Skeletal muscle cell (primary cell): ENCODE results near the gene DIPK1B.
"Not testable (repeated sequence)": the region's sequence is repeated elsewhere in the genome, so short reads cannot be mapped to it uniquely, and the experiment has no call there.

Experiments used
- DNase-seq: peaks from one replicate; pipeline ENCODE4 v3.0.0-alpha.2; 2010; ENCODE audit warnings: low read depth
- H3K4me3 ChIP-seq: 2 replicates; pipeline ENCODE4 v1.5.1; 2011; ENCODE audit warnings: low read depth, mild to moderate bottlenecking, control low read depth, low read length, moderate library complexity

DIPK1B gene

DNA sequence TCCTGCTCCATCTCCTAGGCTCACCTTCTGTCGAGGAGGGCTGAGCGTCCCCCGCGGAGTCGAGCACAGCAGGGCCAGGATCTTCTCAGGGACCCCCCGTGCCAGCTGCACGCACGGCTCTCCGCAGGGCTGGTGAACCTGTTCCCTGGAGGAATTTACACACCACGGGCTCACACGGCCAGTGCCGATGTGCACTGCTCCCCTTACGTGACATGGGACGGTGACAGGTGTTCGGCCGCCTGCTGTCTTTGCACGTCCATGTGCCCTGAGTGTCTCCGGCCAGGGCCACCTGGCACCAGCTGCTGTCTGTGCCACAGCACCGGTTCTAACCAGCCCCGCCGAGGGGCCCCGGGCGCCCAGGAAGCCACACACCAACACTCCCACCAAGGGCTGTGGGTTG lies 16.4 kb upstream of the DIPK1B start:
- no peak overlapping the region for H3K4me3 ChIP-seq
- DNase-seq = no peak

DNA sequence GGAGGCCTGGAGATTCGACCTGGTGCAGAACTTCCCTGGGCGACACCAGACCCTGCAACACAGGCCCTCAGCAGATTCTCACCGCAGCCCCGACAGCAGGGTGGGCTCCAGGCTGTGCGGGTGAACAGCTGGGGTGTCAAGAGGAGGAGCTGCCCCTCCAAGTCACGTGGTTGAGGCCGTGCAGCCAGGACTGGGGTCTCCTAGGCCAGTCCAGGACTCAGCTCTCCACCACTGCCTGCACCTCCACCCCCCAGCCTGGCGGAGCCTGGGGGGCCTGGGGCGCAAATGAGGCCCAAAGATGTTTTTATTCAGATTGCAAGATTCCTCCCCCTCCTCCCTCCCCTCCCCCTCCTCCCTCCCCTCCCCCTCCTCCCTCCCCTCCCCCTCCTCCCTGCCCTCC lies 15.9 kb upstream of the DIPK1B start:
- DNase-seq = no peak
- no peak overlapping the region for H3K4me3 ChIP-seq

DNA sequence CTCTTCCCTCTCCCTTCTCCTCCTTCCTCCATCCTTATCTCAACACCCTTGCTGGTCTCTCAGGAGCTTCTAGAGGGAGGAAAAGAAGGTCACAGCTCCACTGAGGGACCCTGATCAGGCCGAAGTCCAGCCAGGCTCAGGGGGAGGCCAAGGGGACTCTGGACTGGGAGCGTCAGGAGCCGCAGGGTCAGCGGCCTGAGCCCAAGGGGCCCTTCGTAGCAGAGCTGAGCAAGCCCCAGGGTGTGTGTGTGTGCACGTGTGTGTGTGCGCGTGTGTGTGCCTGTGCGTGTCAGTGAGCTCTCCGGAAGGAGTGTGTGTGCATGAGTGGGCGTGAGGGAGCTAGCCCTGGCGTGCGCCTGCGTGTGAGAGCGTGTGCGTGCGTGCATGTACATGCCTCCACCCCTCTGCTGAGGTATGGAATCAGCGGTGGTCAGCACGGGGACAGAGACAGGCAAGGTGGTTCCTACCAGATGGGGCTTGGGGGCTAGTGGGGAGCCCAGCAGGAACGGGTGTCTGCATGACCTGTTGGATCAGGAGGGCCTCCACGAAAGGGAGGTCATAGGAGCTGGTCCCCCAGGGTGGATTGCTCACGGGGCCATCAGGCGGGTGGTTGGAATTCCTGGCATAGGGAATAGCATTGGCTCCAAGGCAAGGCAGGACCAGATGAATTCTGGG lies 15.1 kb upstream of the DIPK1B start:
- DNase-seq = no peak

DNA sequence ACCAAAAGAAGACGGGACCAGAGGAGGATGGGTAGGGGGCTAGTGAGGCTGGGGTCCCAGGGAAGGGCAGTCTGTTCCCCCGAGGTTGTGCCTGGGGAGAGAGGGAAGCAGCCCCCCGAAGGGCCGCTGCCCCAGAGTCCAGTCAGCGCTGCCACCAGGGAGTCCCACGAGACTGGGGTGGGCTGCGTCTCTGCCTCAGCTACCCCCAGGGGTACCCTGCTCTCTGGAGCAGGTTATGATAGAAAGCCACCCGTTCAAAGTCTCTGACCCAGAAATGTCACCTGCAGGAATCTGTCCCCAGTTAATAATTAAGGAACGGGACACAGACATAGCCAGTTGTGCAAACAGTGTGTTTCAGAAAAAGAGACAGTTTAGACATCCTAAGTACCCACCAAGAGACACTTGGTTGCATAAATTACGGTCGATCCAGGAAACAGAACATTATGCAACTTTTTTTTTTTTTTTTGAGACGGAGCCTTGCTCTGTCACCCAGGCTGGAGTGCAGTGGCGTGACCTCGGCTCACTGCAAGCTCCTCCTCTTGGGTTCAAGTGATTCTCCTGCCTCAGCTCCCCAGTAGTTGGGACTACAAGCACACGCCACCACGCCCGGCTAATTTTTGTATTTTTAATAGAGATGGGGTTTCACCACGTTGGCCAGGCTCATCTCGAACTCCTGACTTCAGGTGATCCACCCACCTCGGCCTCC lies 14.4 kb upstream of the DIPK1B start:
- no peak for DNase-seq
- no peak overlapping the region for H3K4me3 ChIP-seq

More for the DNA sequence above, 15.1 kb upstream of the DIPK1B start:
- H3K4me3 ChIP-seq = no peak overlapping the region

DNA sequence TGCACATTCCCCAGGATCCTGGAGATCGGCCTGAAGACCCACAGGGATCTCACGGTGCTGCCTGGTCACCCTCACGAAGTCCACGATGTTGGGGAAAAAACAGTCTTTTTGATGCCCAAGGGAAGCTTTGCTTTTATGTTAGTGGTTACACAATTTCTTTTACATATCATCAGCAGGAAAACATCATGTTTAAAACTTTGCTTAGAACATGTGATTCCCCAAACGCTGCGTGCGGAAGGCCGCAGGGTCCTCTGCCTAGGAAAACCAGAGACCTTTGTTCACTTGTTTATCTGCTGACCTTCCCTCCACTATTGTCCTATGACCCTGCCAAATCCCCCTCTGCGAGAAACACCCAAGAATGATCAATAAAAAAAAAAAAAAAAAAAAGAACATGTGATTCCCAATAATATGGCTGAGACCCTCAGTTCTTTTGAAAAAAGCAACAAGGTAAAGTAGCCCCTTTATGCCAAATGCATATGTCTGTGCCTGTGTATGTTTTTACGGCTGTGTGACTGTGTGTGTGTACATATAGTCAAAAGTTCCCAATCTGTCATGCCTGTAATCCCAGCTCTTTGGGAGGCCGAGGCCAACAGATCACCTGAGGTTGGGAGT lies 13.6 kb upstream of the DIPK1B start:
- DNase-seq = no peak
- H3K4me3 ChIP-seq = no peak overlapping the region

DNA sequence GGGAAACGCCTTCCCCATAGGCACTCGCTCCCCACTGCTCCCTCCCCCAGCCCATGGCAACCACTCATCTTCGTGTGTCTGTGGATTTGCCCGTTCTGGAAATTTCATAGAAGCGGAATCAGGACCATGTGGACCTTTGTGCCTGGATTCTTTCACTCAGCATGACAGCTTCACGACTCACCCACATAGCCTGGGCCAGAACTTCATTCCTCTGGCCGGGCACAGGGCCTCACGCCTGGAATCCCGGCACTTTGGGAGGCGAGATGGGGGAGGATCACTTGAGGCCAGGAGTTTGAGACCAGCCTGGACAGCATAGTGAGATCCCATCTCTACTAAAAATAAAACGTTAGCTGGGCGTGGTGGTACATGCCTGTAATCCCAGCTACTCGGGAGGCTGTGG lies 12.1 kb upstream of the DIPK1B start:
- DNase-seq = no peak
- no peak overlapping the region for H3K4me3 ChIP-seq

DNA sequence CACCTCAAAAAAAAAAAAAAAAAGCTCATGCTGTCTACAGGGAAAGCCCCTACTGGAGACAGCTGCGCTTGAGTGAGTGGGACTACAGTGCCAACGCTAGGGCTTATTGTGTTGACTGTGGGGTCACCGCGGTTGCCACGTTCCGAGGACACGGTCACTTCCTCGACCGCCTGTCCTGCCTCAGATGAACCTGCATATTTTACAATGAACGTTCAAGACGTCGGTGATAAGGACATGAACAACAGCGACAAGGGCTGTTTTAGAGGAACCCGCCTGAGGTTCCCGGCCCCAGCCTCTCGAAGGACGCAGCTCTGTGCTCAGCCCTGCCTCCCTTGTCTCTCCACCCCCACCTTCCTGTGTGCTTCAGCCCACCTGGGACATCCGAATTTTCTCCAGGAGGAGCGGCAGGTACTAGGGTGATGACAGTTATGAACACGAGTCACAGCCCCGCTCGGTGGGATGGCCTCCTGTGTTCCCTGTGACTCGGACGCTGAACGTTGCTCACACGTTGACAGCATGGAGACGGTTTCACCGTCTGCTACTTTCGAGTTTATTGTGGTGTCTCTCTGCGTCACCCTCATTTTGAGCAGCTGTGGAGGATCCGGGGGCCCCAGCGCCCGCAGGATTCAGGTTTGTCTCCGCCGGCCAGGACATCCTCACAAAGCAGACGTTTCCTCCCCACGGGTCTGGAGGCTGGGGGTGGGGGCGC lies 11.3 kb upstream of the DIPK1B start:
- no peak for DNase-seq
- no peak overlapping the region for H3K4me3 ChIP-seq

DNA sequence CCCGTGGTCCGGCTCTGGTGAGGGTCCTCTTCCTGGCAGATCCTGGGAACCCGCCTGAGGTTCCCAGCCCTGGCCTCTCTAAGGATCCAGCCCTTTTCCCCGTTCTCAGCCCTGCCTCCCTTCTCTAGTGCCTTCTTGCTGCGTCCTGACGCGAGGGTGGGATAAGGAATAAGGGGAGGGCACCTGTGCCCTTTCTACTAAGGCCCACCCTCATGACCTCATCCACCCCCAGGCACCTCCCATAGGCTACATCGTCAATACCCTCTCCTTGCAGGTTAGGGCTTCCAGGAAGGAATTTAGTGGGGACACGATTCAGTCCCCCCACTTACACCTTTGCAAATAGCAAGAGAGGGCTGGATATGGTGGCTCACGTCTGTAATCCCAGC lies 10.7 kb upstream of the DIPK1B start:
- DNase-seq = no peak
- no peak overlapping the region for H3K4me3 ChIP-seq

DNA sequence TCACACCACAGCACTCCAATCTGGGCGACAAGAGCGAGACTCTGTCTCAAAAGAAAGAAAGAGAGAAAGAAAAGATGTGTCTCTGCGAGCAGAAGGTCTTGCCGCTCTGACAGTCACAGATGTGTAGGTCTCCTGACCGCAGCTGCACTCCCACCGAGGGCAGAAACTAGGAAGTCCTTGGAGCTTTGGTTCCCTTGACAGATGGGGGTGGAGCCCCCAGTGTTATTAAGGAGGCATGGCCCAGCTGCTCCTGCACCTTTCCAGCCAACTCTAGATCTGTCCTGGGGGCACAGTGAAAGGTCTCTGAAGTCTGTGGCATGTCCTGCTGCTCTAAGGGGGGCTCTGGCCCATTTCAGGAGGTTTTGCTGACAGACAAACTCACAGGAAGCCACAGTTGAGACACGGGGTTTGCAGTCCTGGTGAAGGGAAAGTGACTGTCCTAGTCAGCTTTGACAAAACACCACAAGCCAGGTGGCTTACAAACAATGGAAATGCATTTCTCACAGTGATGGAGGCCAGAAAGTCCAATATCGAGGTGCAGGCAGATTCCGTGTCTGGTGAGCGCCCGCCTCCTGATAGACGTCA lies 9.0 kb upstream of the DIPK1B start:
- H3K4me3 ChIP-seq = no peak overlapping the region
- no peak for DNase-seq

DNA sequence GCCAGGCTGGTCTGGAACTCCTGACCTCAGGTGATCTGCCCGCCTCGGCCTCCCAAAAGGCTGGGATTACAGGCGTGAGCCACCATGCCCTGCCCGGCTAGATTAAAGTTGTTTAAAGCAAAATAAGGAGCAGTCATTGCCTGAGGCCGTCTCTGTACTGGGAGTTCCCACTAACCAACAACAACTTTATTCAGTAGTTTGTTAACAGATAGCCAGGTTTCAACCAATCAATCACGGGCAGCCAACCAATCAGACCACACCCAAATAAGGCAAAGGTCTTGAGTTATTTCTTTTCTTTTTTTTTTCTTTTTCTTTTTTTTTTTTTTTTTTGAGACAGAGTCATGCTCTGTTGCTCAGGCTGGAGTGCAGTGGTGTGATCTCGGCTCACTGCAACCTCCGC lies 7.6 kb upstream of the DIPK1B start:
- DNase-seq, H3K4me3 ChIP-seq: not testable (repeated sequence)

DNA sequence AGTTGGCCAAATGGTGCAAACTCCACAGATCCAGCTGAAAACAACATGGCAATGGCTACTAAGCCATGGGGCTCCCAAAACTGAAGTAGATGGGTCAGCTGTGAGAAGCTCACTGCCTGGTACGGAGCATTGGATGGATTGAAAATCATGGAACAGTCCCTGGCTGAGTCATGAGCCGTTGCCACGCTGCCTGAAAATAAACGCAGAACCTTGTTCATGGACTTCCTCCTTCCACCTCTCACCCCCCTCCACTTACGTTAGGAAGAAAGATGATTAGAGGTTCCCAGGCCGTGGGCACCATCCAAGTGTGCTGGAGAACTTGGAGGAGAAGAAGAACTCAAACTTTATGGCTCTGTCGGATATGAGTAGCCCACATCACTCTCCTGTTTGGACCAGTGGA lies 6.8 kb upstream of the DIPK1B start:
- no peak overlapping the region for H3K4me3 ChIP-seq
- DNase-seq = no peak

DNA sequence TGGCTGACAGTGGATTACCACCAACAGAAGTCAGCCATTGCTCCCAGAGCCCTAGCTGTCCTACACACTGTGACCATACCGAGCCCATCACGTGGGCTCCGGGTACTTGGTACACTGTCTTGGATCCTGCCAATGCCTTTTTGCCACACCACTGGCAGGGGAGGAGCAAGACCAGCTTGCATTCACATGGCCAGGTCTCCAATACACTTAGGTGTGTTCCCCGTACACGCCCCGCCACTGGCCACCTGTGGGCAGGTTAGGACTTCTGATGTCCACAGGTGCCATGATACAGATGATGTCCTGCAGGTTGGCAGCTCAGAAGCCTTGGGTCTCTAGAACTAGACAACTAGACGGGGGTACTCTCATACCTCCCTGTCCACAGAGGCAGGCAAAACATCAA lies 5.4 kb upstream of the DIPK1B start:
- H3K4me3 ChIP-seq = no peak overlapping the region
- no peak for DNase-seq

DNA sequence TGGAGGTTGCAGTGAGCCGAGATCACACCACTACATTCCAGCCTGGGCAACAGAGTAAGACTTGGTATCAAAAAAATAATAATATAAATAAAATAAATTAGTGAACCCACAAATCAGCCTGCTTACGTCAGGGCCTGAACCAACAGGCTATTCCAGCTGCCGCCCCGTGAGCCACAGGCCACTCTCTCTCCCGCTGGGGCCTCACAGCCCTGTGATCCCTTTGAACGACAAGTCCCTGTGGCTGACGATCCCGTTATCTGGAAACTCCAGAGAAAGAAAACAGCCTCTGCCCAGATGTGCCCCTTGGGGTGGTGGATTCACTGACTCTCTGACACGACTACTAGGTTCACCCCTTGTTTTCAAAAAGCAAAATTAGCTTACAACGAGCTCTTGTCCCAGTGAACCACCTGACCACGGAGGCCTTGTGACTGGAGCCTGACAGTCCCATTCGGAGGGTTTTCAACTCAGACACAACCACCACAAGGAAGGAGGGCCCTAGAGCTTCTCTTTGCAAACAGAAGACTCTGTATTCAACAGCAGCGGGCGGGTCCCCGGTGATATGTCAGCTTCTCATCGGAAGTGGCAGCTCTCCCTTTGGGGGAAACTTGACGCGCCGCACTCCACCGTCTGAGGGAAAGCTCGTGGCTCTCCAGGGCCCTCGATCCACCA lies 4.4 kb upstream of the DIPK1B start:
- DNase-seq = no peak
- H3K4me3 ChIP-seq = no peak overlapping the region

DNA sequence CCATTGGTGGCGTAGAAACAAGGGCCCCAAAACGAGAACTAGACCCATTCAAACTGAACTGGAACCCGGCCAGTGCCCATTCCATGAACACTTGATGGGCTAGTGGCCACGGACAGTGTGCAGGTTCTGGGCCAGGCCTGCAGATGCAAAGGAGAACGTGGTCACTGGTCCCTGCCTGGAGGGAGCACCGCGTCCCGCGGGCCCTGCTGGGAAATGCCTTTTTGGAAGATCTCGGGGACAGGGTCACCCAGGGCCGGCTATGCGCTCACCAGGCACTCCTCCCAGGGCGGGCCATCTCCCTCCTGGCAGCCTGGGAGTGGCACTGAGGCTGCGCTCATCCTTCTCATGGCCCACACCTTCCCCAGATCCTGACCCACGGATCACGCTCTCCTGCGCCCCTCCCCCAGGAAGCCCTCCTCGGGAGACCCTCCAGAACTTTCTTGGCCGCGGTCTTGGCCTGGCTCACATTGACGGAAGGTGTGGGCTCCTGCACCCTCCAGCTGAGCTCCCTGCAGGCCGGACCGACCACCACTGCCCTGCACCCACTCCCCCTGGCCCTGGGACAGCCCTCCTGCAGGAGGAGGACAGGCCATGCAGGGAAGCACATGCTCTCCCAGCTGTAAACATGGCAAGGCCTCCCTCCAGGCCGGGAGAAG lies 2.8 kb upstream of the DIPK1B start:
- no peak for DNase-seq
- H3K4me3 ChIP-seq = no peak overlapping the region

DNA sequence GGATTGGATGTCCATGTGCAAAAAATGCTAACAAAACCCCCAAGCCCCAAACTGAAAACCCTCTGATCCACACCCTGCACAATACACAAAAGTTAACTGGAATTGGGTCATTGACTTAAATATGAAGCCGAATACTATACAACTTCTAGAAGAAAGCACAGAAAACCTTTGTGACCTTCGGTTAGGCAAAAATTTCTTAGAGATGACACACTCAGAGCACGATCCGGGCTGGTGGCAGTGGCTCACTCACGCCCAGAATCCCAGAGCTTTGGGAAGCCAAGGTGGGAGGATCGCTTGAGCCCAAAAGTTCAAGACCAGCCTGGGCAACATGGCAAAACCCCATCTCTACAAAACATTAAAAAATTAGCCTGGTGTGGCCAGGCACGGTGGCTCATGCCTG lies 1.8 kb upstream of the DIPK1B start:
- DNase-seq = no peak
- H3K4me3 ChIP-seq = no peak overlapping the region

DNA sequence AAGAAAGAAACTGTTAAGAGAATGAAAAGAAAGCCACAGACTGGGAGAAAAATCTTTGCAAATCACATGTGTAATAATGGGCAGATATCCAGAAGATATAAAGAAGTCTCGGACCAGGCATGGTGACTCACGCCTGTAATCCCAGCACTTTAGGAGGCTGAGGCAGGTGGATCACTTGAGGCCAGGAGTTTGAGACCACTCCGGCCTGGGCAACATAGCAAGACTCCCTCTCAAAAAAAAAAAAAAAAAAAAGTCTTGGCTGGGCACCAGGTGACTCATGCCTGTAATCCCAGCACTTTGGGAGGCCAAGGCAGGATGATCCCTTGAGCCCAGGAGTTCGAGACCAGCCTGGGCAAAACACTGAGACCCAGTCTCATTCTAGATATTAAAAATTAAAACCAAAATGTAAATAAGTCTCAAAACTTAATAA lies 1.1 kb upstream of the DIPK1B start:
- not testable (repeated sequence) for H3K4me3 ChIP-seq, DNase-seq

DNA sequence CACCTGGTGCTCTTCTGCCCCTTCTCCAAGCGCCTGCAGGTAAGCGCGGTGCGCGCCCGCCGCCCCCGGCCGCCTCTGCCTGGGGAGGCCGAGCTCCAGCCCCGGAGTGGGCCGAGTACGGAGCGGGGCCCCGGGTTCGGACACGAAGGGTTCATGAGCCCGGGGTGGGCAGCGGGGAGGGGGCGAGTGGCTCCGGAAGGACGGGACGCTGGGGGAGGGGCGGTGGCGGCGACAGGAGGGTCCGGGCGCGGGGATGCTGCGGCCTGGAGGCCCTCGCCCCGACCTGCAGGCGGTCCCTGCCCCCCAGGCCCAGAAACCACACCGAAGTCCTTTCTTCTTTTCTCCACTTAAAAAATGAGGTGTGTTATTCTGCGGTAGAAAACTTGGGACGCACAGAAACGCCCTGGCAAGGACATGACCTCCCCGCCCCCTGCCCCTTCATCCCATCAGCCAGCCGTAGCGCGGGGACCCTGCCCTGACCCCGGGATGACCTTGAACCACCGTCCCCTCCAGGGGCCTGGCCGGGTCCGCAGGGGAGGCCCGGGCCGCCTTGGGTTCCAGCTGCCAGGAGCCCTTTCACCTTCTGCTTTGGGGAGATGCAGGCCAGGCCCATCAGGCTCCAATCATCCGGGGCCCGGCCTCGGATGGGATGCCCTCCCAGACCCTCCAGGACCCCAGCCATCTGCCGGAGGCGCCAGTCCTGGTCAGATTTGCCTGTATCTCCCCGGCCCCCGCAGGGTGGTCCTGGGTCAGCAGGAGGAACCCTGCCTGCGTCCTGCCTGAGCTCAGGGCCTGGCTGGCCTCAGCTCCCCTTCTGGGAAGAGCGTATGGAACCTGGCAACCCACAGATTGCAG lies 545 bp downstream of the DIPK1B start:
- no peak for DNase-seq

DNA sequence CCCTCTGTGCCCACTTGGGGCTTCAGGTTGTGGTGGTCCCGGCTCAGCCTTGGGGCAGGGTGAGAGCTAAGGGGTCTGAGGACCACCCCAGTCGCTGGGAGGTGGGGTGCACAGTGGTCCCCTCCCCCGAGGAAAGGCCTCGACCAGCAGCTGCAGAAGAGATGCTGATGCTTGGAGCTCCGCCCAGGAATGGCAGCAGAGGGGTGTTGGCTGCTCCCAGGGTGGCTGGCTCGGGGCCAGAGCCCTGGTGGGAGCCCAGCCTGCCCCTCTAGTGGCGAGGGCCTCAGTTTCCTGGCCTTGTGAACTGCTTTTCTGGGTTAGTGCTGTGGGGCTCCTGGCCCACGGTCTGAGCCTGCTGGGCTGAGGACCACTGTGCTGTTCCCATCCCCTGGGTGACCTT lies 1.2 kb downstream of the DIPK1B start:
- peak overlapping the region; percentile 53 for H3K4me3 ChIP-seq
- DNase-seq = no peak

More for the DNA sequence above, 545 bp downstream of the DIPK1B start:
- H3K4me3 ChIP-seq = peak overlapping the region; percentile 53
